ENCODE results near the gene ZNF622. TPM values are rescaled to one million over a fixed set of nuclear protein-coding genes. Genes with fewer than 3 reads are reported as not detected.
"Not testable (repeated sequence)": the region's sequence is repeated elsewhere in the genome, so short reads cannot be mapped to it uniquely, and the experiment has no call there.

ZNF622 gene
- total RNA-seq, 1 donor from 2014 or later, result 15.6 TPM

GRCh38 chr5:16482891-16483290 lies 17.3 kb upstream of the ZNF622 start:
- ATAC-seq (no peak), DNase-seq (ENCODE audit: low spot score) (no peak)

GRCh38 chr5:16480821-16481538 lies 15.4 kb upstream of the ZNF622 start:
- no peak for ATAC-seq

GRCh38 chr5:16480144-16480543 lies 14.5 kb upstream of the ZNF622 start:
- DNase-seq (ENCODE audit: low spot score) (no peak), ATAC-seq (no peak)

More at GRCh38 chr5:16480821-16481538, 15.4 kb upstream of the ZNF622 start:
- no peak for DNase-seq (ENCODE audit: low spot score)

- no peak for DNase-seq (ENCODE audit: low spot score)
These were observed 11.9 kb upstream of the ZNF622 start for GRCh38 chr5:16477541-16477940.

GRCh38 chr5:16476417-16476816 lies 10.8 kb upstream of the ZNF622 start:
- ATAC-seq; DNase-seq (ENCODE audit: low spot score): not testable (repeated sequence)

More at GRCh38 chr5:16477541-16477940, 11.9 kb upstream of the ZNF622 start:
- no peak for ATAC-seq

GRCh38 chr5:16471387-16471786 lies 5.8 kb upstream of the ZNF622 start:
- ATAC-seq (no peak), DNase-seq (ENCODE audit: low spot score) (no peak)

GRCh38 chr5:16467363-16468219 lies 2.0 kb upstream of the ZNF622 start:
- no peak for DNase-seq (ENCODE audit: low spot score)
- no peak for ATAC-seq

- ATAC-seq (peak; percentile 1), DNase-seq (ENCODE audit: low spot score) (no peak)
These were observed 696 bp downstream of the ZNF622 start for GRCh38 chr5:16464664-16465543.

- no peak for ATAC-seq
- no peak for DNase-seq (ENCODE audit: low spot score)
These were observed 1.4 kb downstream of the ZNF622 start for GRCh38 chr5:16464231-16464630.

- ATAC-seq (no peak), DNase-seq (ENCODE audit: low spot score) (no peak)
These were observed 3.8 kb downstream of the ZNF622 start for GRCh38 chr5:16461782-16462181.

- ATAC-seq, result no peak
- DNase-seq (ENCODE audit: low spot score), result no peak
These were observed 4.6 kb downstream of the ZNF622 start for GRCh38 chr5:16461026-16461425.

GRCh38 chr5:16459451-16459850 lies 6.1 kb downstream of the ZNF622 start:
- ATAC-seq (no peak), DNase-seq (ENCODE audit: low spot score) (no peak)

- ATAC-seq (no peak), DNase-seq (ENCODE audit: low spot score) (no peak)
These were observed 7.7 kb downstream of the ZNF622 start for GRCh38 chr5:16457853-16458252.

GRCh38 chr5:16457451-16457850 lies 8.1 kb downstream of the ZNF622 start:
- ATAC-seq (peak; percentile 30), DNase-seq (ENCODE audit: low spot score) (no peak)

GRCh38 chr5:16456103-16456832 lies 9.3 kb downstream of the ZNF622 start:
- ATAC-seq, result peak; percentile 90
- no peak for DNase-seq (ENCODE audit: low spot score)

GRCh38 chr5:16455668-16456067 lies 9.9 kb downstream of the ZNF622 start:
- DNase-seq (ENCODE audit: low spot score) (no peak), ATAC-seq (no peak)

GRCh38 chr5:16454686-16455085 lies 10.9 kb downstream of the ZNF622 start:
- DNase-seq (ENCODE audit: low spot score), result no peak
- ATAC-seq, result peak; percentile 63

- ATAC-seq, result no peak
- DNase-seq (ENCODE audit: low spot score), result no peak
These were observed 12.0 kb downstream of the ZNF622 start for GRCh38 chr5:16453609-16454008.

- DNase-seq (ENCODE audit: low spot score) (no peak), ATAC-seq (no peak)
These were observed 15.4 kb downstream of the ZNF622 start for GRCh38 chr5:16450163-16450562.

- ATAC-seq, result no peak
These were observed 18.6 kb downstream of the ZNF622 start for GRCh38 chr5:16446993-16447392.

More at GRCh38 chr5:16446993-16447392, 18.6 kb downstream of the ZNF622 start:
- no peak for DNase-seq (ENCODE audit: low spot score)

Data from left lobe of liver (tissue), 2 donors.